ENCODE results near the gene OR1Q1.

The OR1Q1 gene

DNA sequence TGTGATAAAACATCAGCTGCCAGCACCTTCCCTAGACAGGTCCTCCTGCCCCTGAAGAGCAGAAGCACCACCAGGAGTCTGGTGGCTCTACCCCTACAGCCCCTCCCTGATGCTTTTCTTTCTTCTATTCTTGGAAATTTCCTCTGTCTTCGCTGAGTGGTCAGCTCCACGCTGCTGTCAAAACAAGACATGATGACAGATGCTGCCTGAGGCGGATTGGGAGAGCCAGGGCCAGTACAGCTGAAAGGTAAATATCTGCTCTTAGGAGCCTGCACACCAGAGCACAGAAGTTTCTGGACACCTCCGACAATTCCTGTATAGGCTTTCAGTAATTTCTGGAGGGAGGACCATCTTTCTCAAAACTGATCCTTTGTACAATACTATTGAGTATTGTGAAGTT, 4.7 kb upstream of the OR1Q1 start:
- H3K4me3 ChIP-seq (ENCODE audit: low read length) = no peak overlapping the region
- TF ChIP-seq, protein P1, sequence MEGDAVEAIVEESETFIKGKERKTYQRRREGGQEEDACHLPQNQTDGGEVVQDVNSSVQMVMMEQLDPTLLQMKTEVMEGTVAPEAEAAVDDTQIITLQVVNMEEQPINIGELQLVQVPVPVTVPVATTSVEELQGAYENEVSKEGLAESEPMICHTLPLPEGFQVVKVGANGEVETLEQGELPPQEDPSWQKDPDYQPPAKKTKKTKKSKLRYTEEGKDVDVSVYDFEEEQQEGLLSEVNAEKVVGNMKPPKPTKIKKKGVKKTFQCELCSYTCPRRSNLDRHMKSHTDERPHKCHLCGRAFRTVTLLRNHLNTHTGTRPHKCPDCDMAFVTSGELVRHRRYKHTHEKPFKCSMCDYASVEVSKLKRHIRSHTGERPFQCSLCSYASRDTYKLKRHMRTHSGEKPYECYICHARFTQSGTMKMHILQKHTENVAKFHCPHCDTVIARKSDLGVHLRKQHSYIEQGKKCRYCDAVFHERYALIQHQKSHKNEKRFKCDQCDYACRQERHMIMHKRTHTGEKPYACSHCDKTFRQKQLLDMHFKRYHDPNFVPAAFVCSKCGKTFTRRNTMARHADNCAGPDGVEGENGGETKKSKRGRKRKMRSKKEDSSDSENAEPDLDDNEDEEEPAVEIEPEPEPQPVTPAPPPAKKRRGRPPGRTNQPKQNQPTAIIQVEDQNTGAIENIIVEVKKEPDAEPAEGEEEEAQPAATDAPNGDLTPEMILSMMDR (conservative IDR thresholded peaks at IDR 0.05; ENCODE audit: low read length) = no peak
- DNase-seq (ENCODE audit: low read depth) = no peak

DNA sequence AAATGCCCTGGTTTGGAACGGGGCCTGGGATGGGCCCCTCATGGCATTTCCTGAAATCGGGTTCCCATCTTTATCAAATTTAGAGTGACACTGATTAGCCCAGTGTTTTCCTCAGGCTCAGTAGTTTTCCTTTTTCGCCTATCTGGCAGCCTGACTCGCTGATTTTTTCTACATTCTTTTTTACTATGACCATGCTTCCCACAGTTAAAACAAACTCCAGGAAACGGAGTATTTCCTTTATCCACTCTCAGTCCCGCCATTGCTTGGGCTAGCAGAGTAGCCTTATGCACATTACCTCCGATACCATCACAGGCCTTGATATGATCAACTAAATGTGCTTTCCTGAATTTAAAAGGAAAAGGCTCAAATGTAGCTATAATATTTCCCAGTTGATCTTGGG, 5.5 kb downstream of the OR1Q1 start:
- TF ChIP-seq, protein P1 (conservative IDR thresholded peaks at IDR 0.05; ENCODE audit: low read length) = no peak
- no peak overlapping the region for H3K4me3 ChIP-seq (ENCODE audit: low read length)
- no peak for DNase-seq (ENCODE audit: low read depth)

DNA sequence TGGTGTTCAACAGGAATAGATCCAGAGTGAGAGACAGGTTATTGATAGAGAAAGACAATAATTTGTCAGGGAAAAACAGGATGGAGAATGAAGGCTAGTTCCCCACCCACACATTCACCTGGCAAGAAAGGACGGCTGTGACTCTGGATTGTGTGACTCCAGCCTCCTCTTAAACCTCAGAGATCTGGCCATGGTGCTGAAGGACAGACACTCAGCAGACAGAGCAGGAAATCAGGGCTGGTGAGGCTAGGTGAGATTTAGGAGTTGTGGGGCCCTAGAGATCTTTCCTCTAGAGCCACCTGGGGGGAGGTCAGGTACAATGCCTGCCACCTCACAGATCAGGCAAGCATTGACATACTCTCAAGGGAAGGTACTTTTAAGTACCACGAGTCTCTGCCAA, 27.7 kb downstream of the OR1Q1 start:
- TF ChIP-seq, protein P1 (conservative IDR thresholded peaks at IDR 0.05; ENCODE audit: low read length) = no peak
- H3K4me3 ChIP-seq (ENCODE audit: low read length) = no peak overlapping the region
- no peak for DNase-seq (ENCODE audit: low read depth)

DNA sequence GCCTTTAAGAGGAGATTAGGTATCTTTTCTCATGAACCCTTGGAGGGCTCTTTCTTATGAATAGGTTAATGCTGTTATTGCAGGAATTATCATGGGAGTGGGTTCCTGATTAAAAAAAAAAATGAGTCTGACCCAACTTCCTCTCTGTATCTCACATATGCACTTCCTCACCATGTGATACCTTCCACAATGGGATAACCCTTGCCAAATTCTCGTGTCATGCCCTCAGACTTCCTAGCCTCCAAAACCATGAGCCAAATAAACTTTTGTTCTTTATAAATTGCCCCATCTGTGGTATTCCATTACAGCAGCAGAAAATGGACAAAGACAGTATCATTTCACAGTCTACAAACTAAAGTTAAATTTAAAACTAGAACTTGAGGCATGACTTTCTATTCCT, 41.8 kb downstream of the OR1Q1 start:
- H3K4me3 ChIP-seq (ENCODE audit: low read length) = no peak overlapping the region
- DNase-seq (ENCODE audit: low read depth) = no peak
- TF ChIP-seq, protein P1 (conservative IDR thresholded peaks at IDR 0.05; ENCODE audit: low read length) = no peak

DNA sequence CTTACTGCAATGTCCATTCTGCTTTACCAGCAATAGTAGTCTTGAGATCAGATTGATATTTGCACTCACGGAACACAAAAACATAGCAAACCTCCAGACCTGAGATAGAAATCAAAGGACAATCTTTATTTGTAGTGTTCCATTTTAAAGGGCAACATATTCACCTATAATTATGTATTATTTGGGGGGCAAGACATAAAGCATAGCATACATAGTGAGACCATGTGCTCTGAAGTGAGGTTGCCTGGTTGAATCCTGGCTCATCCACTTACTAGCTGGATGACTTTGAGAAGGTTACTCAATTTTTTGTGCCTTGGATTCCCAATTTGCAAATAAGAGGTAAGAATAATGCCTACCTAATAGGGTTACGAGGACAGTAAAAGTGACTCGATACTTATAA, 43.0 kb downstream of the OR1Q1 start, which contains the start of gene OR1B1:
TSS of gene OR1B1 (minus strand) at position 101 of the 400 bp plus-strand sequence.
- TF ChIP-seq, protein P1 (conservative IDR thresholded peaks at IDR 0.05; ENCODE audit: low read length) = no peak
- no peak for DNase-seq (ENCODE audit: low read depth)

DNA sequence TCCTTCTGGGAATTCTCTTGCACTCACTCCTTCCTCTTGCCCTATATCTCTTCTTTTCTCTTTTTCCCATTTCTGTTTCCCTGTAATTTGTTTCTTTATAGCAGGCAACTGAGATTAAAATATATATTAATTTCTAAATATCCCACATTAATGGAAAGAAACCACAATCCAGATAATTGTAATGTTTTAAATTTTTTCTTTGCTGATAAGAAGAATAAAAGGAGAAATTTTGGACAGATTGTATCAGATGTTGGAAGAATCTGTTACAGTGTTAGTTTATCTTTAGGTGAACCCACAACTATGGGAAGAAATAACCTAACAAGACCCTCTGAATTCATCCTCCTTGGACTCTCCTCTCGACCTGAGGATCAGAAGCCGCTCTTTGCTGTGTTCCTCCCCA, 46.9 kb downstream of the OR1Q1 start, which contains the start of gene OR1L1:
TSS of gene OR1L1 (plus strand) at position 301 of the 400 bp plus-strand sequence. CDS start at position 301, 0 bp downstream.
- no peak within 1 kb of the TSS for H3K4me3 ChIP-seq (ENCODE audit: low read length)
- TF ChIP-seq, protein P1 (conservative IDR thresholded peaks at IDR 0.05; ENCODE audit: low read length) = no peak
- no peak for DNase-seq (ENCODE audit: low read depth)

More for the DNA sequence above, 43.0 kb downstream of the OR1Q1 start, which contains the start of gene OR1B1:
- H3K4me3 ChIP-seq (ENCODE audit: low read length) = no peak within 1 kb of the TSS

All from AG10803 (cell line).